Neural cell (in vitro differentiated cells): ENCODE measurements around the gene ARL5A. TPM values are rescaled to one million over a fixed set of nuclear protein-coding genes. Genes with fewer than 3 reads are reported as not detected.
A peak's percentile ranks its signal among the peaks of the same experiment; 100 is the strongest.

Source experiments
- H2AFZ ChIP-seq: fragments of 200-600, 300-800 bp; sonication (generic), shearing (Covaris generic); 2 replicates; pipeline ENCODE4 v1.6.0; 2014; ENCODE audit warnings: low read depth, mild to moderate bottlenecking, antibody characterized with exemption, low read length, moderate library complexity
- H3F3A ChIP-seq: fragments of 200-600 bp; shearing (Covaris generic); 2 replicates; pipeline ENCODE4 v1.6.1; 2016; ENCODE audit warnings: mild to moderate bottlenecking, moderate library complexity, mixed read lengths, antibody characterized with exemption, low read length; ENCODE audit not compliant: insufficient read depth, poor library complexity, severe bottlenecking
- H3K27ac ChIP-seq: fragments of 200-600, 300-800 bp; sonication (generic), shearing (Covaris generic); 2 replicates; pipeline ENCODE4 v1.5.1; 2014; ENCODE audit warnings: mild to moderate bottlenecking, low read length, moderate library complexity
- H3K27me3 ChIP-seq: fragments of 300-800, 200-600 bp; sonication (generic), shearing (Covaris generic); 2 replicates; pipeline ENCODE4 v1.6.0; 2014; ENCODE audit warnings: mild to moderate bottlenecking, low read depth, low read length, moderate library complexity; ENCODE audit not compliant: insufficient read depth
- H3K36me3 ChIP-seq: fragments of 300-800, 200-600 bp; sonication (generic), shearing (Covaris generic); 2 replicates; pipeline ENCODE4 v1.5.1; 2014; ENCODE audit warnings: mild to moderate bottlenecking, antibody characterized with exemption, low read length, moderate library complexity; ENCODE audit not compliant: insufficient read depth
- H3K4me2 ChIP-seq: fragments of 300-800, 200-600 bp; sonication (generic), shearing (Covaris generic); 2 replicates; pipeline ENCODE4 v1.6.0; 2014; ENCODE audit warnings: mild to moderate bottlenecking, low read length
- H3K4me3 ChIP-seq: fragments of 300-800, 200-600 bp; sonication (generic), shearing (Covaris generic); 2 replicates; pipeline ENCODE4 v1.5.1; 2014; ENCODE audit warnings: mild to moderate bottlenecking, low read length, moderate library complexity
- H3K79me2 ChIP-seq: fragments of 200-600 bp; shearing (Covaris generic); replicated peaks from 2 replicates; pipeline ENCODE4 v1.6.0; 2014; ENCODE audit warnings: mild to moderate bottlenecking, low read length, moderate library complexity; ENCODE audit not compliant: insufficient read depth
- H3K9ac ChIP-seq: fragments of 300-800, 200-600 bp; sonication (generic), shearing (Covaris generic); 2 replicates; pipeline ENCODE4 v1.6.1; 2016; ENCODE audit warnings: mild to moderate bottlenecking, low read length, mixed read lengths
- H3K9me2 ChIP-seq: fragments of 200-600 bp; shearing (Covaris generic); 2 replicates; pipeline ENCODE4 v1.6.1; 2016; ENCODE audit warnings: mild to moderate bottlenecking, low read length, mixed read lengths; ENCODE audit not compliant: insufficient read depth
- H3K9me3 ChIP-seq: fragments of 200-600, 300-800 bp; sonication (generic), shearing (Covaris generic); 2 replicates; pipeline ENCODE4 v1.6.1; 2016; ENCODE audit warnings: mild to moderate bottlenecking, mixed run types, low read length, moderate library complexity, mixed read lengths
- H4K20me1 ChIP-seq: fragments of 200-600 bp; shearing (Covaris generic); 2 replicates; pipeline ENCODE4 v1.6.1; 2016; ENCODE audit warnings: mild to moderate bottlenecking, mixed run types; ENCODE audit not compliant: insufficient read depth
- EP300 ChIP-seq: fragments of 450-650 bp; conservative IDR thresholded peaks from 2 replicates; pipeline ENCODE4 v1.6.1; 2014; ENCODE audit warnings: antibody characterized with exemption, mild to moderate bottlenecking, moderate library complexity; ENCODE audit not compliant: poor library complexity, severe bottlenecking
- EZH2 ChIP-seq: fragments of 200-600, 300-800 bp; shearing (Covaris generic), sonication (generic); IDR thresholded peaks from 2 replicates; pipeline ENCODE4 v1.6.1; 2014; ENCODE audit warnings: antibody characterized with exemption, low read length, borderline replicate concordance, mild to moderate bottlenecking; ENCODE audit not compliant: insufficient read depth, poor library complexity, severe bottlenecking
- MXI1 ChIP-seq: fragments of 450-650 bp; conservative IDR thresholded peaks from 2 replicates; pipeline ENCODE4 v1.6.1; 2014; ENCODE audit warnings: antibody characterized with exemption, mild to moderate bottlenecking; ENCODE audit not compliant: poor library complexity, severe bottlenecking
- POLR2AphosphoS5 ChIP-seq: IDR thresholded peaks from 2 replicates; pipeline ENCODE4 v1.6.1; 2012
- RAD21 ChIP-seq: fragments of 450-650 bp; conservative IDR thresholded peaks from 2 replicates; pipeline ENCODE4 v1.6.1; 2014; ENCODE audit warnings: antibody characterized with exemption, mild to moderate bottlenecking, moderate library complexity
- SMC3 ChIP-seq: fragments of 450-650 bp; conservative IDR thresholded peaks from 2 replicates; pipeline ENCODE4 v1.6.1; 2014; ENCODE audit warnings: antibody characterized with exemption, mild to moderate bottlenecking, moderate library complexity; ENCODE audit not compliant: poor library complexity
- TAF1 ChIP-seq: IDR thresholded peaks from 2 replicates; pipeline ENCODE4 v1.6.1; 2012; ENCODE audit warnings: low read depth
- polyA plus RNA-seq: library from polyadenylated mRNA; depleted of rRNA; stranded (reverse); fragments of >200 nt; gene quantifications from 2 replicates; pipeline ENCODE4 v1.2.3, GENCODE V29; 2014
- TF ChIP-seq, protein P1 (sequence below): fragments of 450-650 bp; IDR thresholded peaks from 2 replicates; pipeline ENCODE4 v1.5.1; 2014; ENCODE audit warnings: antibody characterized with exemption, mild to moderate bottlenecking, moderate library complexity; ENCODE audit not compliant: poor library complexity, severe bottlenecking
- TF ChIP-seq, protein P2 (sequence below): IDR thresholded peaks from 2 replicates; pipeline ENCODE4 v1.6.1; 2012; ENCODE audit warnings: borderline replicate concordance

ARL5A gene
- polyA plus RNA-seq, 1 donor from 2014 or later = 48.5 TPM

DNA sequence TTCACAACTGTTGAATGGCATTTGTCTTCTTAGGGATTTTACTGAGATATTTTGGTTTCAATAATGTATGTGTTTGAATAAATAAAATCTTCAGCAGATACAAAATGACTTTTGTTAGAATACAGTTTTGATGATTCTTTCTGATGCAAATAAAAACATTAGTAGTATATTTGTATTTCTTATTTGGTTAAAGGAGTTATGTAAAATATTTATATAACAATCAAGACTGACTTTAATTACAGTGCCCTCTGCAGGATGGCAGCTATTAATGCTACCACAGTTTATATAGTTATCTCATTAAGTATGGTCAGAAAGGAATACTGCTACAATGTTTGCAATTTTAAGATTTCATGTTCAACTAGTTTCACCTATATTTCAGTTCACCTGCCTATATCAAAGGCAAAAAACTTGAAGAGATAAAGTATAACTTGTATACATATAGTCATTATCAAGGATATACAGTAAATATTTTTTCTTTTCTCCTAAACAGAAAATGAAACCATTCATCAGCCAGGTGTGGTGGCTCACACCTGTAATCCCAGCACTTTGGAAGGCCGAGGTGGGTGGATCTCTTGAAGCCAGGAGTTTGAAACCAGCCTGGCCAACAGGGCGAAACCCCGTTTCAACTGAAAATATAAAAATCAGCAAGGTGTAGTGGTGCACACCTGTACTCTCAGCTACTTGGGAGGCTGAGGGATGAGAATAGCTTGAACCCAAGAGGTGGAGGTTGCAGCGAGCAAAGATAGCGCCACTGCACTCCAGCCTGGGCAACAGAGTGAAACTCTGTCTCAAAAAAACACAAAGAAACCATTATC, 19.8 kb downstream of the ARL5A start:
- TF ChIP-seq RAD21 (peak; percentile 55), SMC3 (peak; percentile 60), EZH2 (no peak), EP300 (no peak)
- TF ChIP-seq, protein P1, sequence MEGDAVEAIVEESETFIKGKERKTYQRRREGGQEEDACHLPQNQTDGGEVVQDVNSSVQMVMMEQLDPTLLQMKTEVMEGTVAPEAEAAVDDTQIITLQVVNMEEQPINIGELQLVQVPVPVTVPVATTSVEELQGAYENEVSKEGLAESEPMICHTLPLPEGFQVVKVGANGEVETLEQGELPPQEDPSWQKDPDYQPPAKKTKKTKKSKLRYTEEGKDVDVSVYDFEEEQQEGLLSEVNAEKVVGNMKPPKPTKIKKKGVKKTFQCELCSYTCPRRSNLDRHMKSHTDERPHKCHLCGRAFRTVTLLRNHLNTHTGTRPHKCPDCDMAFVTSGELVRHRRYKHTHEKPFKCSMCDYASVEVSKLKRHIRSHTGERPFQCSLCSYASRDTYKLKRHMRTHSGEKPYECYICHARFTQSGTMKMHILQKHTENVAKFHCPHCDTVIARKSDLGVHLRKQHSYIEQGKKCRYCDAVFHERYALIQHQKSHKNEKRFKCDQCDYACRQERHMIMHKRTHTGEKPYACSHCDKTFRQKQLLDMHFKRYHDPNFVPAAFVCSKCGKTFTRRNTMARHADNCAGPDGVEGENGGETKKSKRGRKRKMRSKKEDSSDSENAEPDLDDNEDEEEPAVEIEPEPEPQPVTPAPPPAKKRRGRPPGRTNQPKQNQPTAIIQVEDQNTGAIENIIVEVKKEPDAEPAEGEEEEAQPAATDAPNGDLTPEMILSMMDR = peak; percentile 56
- H3K27me3 ChIP-seq = no peaks in the 10 kb centered on the region
- H2AFZ ChIP-seq = no peak overlapping the region
- H3K4me2 ChIP-seq = no peak overlapping the region
- no peaks in the 10 kb centered on the region for H3K9me3 ChIP-seq
- H3K27ac ChIP-seq = no peak overlapping the region
- H3K36me3 ChIP-seq = peaks cover 8% of the 10 kb centered on the region
- no peaks in the 10 kb centered on the region for H4K20me1 ChIP-seq
- H3F3A ChIP-seq = no peaks in the 10 kb centered on the region
- H3K4me3 ChIP-seq = no peak overlapping the region
- no peaks in the 10 kb centered on the region for H3K79me2 ChIP-seq
- H3K9me2 ChIP-seq = no peaks in the 10 kb centered on the region
- H3K9ac ChIP-seq = no peak overlapping the region

DNA sequence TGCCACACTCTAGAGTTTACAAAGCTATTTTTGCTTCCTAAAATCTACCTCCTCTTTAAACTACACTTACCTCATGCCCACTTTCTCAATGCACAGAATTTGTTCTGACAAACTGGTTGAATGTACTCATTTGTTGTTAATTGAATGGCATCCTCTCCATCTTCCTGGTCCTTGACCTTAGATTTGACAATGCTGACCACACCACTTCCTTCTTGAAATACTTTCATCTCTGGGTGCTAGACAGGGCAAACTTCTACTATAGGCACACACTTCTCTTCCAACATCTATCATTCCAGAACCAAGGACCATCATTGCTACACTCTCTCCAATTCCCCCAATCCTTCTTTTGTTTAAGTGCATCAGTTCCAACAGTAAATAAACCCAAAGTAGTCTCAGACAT, 22.3 kb downstream of the ARL5A start:
- no peak overlapping the region for H2AFZ ChIP-seq
- H3K27me3 ChIP-seq = no peaks in the 10 kb centered on the region
- no peak overlapping the region for H3K9ac ChIP-seq
- no peak overlapping the region for H3K4me2 ChIP-seq
- H3F3A ChIP-seq = no peaks in the 10 kb centered on the region
- no peaks in the 10 kb centered on the region for H4K20me1 ChIP-seq
- TF ChIP-seq, protein P2, sequence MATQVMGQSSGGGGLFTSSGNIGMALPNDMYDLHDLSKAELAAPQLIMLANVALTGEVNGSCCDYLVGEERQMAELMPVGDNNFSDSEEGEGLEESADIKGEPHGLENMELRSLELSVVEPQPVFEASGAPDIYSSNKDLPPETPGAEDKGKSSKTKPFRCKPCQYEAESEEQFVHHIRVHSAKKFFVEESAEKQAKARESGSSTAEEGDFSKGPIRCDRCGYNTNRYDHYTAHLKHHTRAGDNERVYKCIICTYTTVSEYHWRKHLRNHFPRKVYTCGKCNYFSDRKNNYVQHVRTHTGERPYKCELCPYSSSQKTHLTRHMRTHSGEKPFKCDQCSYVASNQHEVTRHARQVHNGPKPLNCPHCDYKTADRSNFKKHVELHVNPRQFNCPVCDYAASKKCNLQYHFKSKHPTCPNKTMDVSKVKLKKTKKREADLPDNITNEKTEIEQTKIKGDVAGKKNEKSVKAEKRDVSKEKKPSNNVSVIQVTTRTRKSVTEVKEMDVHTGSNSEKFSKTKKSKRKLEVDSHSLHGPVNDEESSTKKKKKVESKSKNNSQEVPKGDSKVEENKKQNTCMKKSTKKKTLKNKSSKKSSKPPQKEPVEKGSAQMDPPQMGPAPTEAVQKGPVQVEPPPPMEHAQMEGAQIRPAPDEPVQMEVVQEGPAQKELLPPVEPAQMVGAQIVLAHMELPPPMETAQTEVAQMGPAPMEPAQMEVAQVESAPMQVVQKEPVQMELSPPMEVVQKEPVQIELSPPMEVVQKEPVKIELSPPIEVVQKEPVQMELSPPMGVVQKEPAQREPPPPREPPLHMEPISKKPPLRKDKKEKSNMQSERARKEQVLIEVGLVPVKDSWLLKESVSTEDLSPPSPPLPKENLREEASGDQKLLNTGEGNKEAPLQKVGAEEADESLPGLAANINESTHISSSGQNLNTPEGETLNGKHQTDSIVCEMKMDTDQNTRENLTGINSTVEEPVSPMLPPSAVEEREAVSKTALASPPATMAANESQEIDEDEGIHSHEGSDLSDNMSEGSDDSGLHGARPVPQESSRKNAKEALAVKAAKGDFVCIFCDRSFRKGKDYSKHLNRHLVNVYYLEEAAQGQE = no peak
- TF ChIP-seq SMC3 (no peak), POLR2AphosphoS5 (no peak), MXI1 (no peak), EP300 (no peak), TAF1 (no peak), RAD21 (no peak), EZH2 (no peak)
- TF ChIP-seq, protein P1 = no peak
- H3K27ac ChIP-seq = no peak overlapping the region
- peaks cover 4% of the 10 kb centered on the region for H3K36me3 ChIP-seq
- no peaks in the 10 kb centered on the region for H3K9me2 ChIP-seq
- H3K79me2 ChIP-seq = no peaks in the 10 kb centered on the region
- H3K9me3 ChIP-seq = no peaks in the 10 kb centered on the region
- H3K4me3 ChIP-seq = no peak overlapping the region
